Ascending aorta (tissue), 2 donors: ENCODE data around the gene SLCO2A1. TPM values are rescaled to one million over a fixed set of nuclear protein-coding genes. Genes with fewer than 3 reads are reported as not detected.
"Not testable (repeated sequence)": the region's sequence is repeated elsewhere in the genome, so short reads cannot be mapped to it uniquely, and the experiment has no call there.

Experiments
- DNase-seq, 2 donors: peaks; one replicate each; pipeline ENCODE4 v3.0.0-alpha.2; 2019; ENCODE audit warnings: low spot score in 2 of 2
- H3K27ac ChIP-seq, 2 donors: fragments of 200-600 bp; sonication (generic); one replicate each; pipeline ENCODE4 v1.5.1; 2016 to 2017; ENCODE audit warnings: mild to moderate bottlenecking in 1 of 2
- H3K27me3 ChIP-seq: fragments of 200-600 bp; sonication (generic); one replicate; pipeline ENCODE4 v1.5.1; 2017
- H3K36me3 ChIP-seq, 2 donors: fragments of 200-600 bp; sonication (generic); one replicate each; pipeline ENCODE4 v1.5.1; 2016
- H3K4me1 ChIP-seq, 2 donors: fragments of 200-600 bp; sonication (generic); one replicate each; pipeline ENCODE4 v1.5.1; 2016 to 2017; ENCODE audit warnings: mild to moderate bottlenecking in 1 of 2
- H3K4me3 ChIP-seq, 2 donors: fragments of 200-600 bp; sonication (generic); one replicate each; pipeline ENCODE4 v1.5.1; 2016 to 2017; ENCODE audit warnings: mild to moderate bottlenecking in 1 of 2
- H3K9me3 ChIP-seq, 2 donors: fragments of 200-600 bp; sonication (generic); one replicate each; pipeline ENCODE4 v1.5.1; 2016
- intact Hi-C: fragments of 100-400 bp; cut with DNase I; formaldehyde crosslinking; loops from one replicate; pipeline ENCODE4 v1.15.1; 2023
- total RNA-seq: library from RNA; depleted of rRNA; stranded (reverse); fragments of >200 nt; gene quantifications from one replicate; pipeline ENCODE4 v1.1.0, GENCODE V29; 2016
- TF ChIP-seq, protein P1 (sequence below), 3 experiments: fragments of 200-600 bp in 2 of 3; fragments of 450-650 bp in 1 of 3; sonication (generic) in 2 of 3; IDR thresholded peaks; one replicate each; pipeline ENCODE4 v1.5.1; 2016 to 2019; ENCODE audit warnings: antibody characterized with exemption in 3 of 3, mild to moderate bottlenecking in 1 of 3, moderate library complexity in 1 of 3

Gene SLCO2A1
- total RNA-seq, 1 donor from 2014 or later = 111 TPM

DNA sequence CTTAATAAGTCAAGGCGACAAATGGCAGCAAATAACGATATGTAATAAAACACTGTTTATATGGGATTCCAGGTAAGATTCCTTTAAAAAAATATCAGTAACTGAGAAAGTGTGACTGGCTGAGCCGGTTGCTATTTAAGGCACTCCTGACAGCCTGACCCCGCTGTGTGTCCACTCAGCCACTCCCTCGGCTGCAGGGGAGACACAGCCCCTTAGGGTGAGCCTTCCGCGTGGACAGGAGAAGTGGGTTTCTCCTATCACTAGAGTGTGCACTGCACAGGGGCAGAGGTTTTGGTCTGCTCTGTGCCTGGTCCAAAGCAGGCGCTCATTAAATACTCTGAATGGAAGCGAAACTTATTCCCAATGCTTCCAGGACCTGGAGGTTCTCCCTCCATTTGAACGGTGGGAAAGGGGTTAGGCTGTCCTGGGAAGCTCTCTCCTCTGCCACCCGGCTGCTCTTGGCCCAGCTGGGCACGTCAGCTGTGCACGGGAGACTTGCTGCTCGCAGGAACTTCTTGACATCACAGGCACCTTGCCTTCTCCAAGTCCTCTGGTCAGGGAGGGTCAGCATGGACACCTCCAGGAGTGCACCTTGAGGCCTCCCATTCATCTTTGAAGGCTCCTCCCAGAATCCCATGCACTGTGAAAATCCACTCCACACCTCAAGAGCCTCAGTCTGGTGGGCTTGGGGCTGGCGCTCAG, 43.3 kb upstream of the SLCO2A1 start:
- Histone ChIP-seq H3K4me1 (no peaks in the 10 kb centered on the region), H3K27ac (no peak overlapping the region), H3K4me3 (no peak overlapping the region), H3K36me3 (no peaks in the 10 kb centered on the region), H3K9me3 (no peaks in the 10 kb centered on the region), H3K27me3 (no peaks in the 10 kb centered on the region)
- DNase-seq = no peak
- TF ChIP-seq, protein P1, sequence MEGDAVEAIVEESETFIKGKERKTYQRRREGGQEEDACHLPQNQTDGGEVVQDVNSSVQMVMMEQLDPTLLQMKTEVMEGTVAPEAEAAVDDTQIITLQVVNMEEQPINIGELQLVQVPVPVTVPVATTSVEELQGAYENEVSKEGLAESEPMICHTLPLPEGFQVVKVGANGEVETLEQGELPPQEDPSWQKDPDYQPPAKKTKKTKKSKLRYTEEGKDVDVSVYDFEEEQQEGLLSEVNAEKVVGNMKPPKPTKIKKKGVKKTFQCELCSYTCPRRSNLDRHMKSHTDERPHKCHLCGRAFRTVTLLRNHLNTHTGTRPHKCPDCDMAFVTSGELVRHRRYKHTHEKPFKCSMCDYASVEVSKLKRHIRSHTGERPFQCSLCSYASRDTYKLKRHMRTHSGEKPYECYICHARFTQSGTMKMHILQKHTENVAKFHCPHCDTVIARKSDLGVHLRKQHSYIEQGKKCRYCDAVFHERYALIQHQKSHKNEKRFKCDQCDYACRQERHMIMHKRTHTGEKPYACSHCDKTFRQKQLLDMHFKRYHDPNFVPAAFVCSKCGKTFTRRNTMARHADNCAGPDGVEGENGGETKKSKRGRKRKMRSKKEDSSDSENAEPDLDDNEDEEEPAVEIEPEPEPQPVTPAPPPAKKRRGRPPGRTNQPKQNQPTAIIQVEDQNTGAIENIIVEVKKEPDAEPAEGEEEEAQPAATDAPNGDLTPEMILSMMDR (IDR thresholded peaks at IDR 0.05) = no peak
- intact Hi-C loops = no loop called here

DNA sequence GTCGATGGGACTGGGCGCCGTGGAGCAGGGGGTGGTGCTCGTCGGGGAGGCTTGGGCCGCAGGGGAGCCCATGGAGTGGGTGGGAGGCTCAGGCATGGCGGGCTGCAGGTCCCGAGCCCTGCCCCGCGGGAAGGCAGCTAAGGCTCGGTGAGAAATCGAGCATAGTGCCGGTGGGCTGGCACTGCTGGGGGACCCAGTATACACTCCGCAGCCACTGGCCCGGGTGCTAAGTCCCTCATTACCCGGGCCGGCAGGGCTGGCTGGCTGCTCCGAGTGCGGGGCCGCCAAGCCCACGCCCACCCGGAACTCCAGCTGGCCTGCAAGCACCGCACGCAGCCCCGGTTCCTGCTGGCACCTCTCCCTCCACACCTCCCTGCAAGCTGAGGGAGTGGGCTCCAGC, 40.6 kb upstream of the SLCO2A1 start:
- intact Hi-C loops, H3K27me3 ChIP-seq, H3K27ac ChIP-seq, H3K9me3 ChIP-seq, H3K4me1 ChIP-seq, DNase-seq, H3K4me3 ChIP-seq, H3K36me3 ChIP-seq: not testable (repeated sequence)

DNA sequence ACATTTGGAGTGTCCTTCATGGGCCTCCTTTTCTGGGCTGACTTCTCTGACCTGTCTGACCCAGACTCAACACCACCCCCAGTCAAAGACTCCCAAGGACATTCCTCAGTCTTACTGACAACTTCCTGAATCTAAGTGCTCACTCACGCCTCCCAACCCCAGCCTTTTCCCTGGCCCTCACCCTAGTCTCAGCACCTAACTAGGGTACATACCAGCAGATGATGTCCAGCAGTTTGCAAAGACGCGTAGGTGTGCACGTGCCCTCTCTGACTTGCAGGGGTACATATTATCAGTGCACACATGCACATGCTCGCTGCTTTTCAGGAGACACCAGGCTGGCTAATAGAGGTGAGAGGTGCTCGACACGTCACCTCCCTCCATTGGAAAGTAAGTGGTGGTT, 38.7 kb upstream of the SLCO2A1 start:
- DNase-seq = no peak
- no peaks in the 10 kb centered on the region for H3K36me3 ChIP-seq
- H3K9me3 ChIP-seq = no peaks in the 10 kb centered on the region
- H3K4me1 ChIP-seq = no peaks in the 10 kb centered on the region
- H3K27me3 ChIP-seq = no peaks in the 10 kb centered on the region
- no peak overlapping the region for H3K27ac ChIP-seq
- intact Hi-C loops = no loop called here
- TF ChIP-seq, protein P1 (IDR thresholded peaks at IDR 0.05) = no peak
- H3K4me3 ChIP-seq = no peak overlapping the region

DNA sequence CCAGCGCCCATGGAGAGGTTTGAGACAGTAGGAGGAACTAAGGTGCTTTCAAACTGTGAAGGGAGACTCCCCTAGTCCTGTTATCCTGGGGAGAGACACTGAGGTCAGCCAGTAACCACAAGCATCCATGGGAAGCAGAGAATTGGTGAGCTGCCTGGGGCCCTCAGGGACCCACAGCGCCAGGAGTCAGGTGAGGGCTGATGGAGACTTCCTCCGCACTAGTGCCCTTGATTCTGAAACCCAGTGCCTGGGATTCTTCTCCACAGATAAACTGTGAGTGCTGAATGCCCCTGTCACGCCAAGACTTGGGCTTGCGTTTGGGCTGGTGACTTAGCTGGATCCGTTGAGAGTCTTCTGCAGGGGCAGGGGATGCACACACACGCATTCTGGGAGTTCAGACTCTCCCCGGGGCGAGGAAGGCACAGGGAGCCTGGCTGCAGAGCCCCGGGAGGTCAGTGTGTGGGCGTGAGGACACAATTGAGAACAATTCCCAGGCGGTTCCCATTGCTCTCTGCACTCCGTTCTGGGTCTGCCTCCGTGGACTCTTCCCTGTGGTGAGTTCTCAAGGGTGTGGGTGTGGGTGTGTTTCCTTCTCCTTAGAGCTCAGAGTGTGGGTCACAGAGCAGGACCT, 37.9 kb upstream of the SLCO2A1 start:
- no peak for DNase-seq
- no peak overlapping the region for H3K4me3 ChIP-seq
- TF ChIP-seq, protein P1 (IDR thresholded peaks at IDR 0.05) = no peak
- H3K4me1 ChIP-seq = no peaks in the 10 kb centered on the region
- H3K27ac ChIP-seq = no peak overlapping the region
- intact Hi-C loops = no loop called here
- H3K27me3 ChIP-seq = no peaks in the 10 kb centered on the region
- no peaks in the 10 kb centered on the region for H3K9me3 ChIP-seq
- no peaks in the 10 kb centered on the region for H3K36me3 ChIP-seq

DNA sequence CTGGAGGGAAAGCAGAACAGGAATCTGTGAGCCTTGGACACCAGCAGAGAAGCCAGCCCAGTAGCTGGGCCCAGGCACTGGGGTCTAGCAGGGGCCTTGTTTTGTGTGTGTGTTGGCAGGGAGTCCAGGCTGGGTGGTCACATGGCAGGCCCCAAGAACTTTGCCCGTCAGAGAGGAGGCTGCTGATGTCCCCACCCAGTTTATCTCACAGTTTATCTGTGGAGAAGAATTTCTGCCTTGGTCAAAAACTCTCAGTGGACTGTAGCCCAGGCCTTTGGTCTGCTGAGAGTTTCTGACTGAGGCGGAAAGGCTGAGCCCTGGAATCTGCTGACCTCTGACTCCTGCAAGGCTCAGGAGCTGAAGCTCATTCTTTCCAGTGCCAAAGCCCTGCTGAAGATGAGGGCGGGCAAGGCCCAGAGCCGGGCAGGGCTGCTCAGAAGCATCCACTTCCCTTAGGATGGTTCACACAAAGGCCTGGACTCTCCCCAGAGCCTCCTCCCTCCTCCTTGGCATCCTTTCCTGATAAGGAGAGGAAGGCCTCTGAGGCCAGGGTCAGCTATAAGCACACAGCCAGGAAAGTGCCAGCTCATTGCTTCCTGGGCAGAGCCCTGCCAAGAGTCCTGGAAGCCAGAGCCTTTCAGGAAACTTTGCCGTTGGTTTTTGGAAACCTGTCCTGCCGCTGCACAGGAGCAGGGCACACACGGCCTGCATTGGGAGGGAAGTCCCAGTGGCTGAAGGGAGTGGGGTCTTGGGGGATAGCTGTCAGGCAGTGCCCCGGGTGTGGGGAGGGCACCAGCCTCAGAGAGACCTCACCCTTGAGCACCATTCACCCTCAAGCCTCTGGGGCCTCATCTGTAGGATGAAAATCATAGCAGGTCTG, 37.2 kb upstream of the SLCO2A1 start:
- Histone ChIP-seq H3K36me3 (no peaks in the 10 kb centered on the region), H3K4me1 (no peaks in the 10 kb centered on the region), H3K4me3 (no peak overlapping the region), H3K27ac (peak overlapping the region in 1 of 2 donors; percentile 37), H3K27me3 (no peaks in the 10 kb centered on the region), H3K9me3 (no peaks in the 10 kb centered on the region)
- intact Hi-C loops = no loop called here
- TF ChIP-seq, protein P1 (IDR thresholded peaks at IDR 0.05) = no peak
- DNase-seq = no peak

DNA sequence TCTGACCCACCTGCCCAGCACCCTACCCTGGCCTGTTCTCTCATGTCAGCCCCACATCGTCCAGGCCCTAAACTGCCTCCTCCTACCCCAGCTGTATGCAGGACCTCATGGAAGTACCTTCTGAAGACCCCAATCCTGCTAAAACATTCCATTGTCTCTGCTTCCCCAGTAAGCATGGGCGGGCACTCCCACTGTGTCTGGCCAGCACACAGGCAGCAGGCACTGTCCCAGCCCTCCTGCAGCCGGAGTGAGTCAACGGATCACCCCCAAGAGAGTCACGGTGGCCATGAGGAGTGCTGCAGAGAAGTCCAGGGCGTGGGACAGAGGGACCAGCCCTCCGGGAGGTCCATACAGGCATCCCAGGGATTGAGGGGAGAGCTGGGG, 36.4 kb upstream of the SLCO2A1 start:
- Histone ChIP-seq H3K36me3 (no peaks in the 10 kb centered on the region), H3K4me3 (no peak overlapping the region), H3K4me1 (no peaks in the 10 kb centered on the region), H3K27ac (peak overlapping the region in 1 of 2 donors; percentile 37), H3K9me3 (no peaks in the 10 kb centered on the region), H3K27me3 (no peaks in the 10 kb centered on the region)
- TF ChIP-seq, protein P1 (IDR thresholded peaks at IDR 0.05) = no peak
- no peak for DNase-seq
- intact Hi-C loops = no loop called here
